Ovary (tissue), 3 donors: ENCODE results near the gene FBXL16.

ENCODE experiments used
- CTCF ChIP-seq, 3 donors: fragments of 450-650 bp in 2 of 3; fragments of 200-600 bp in 1 of 3; IDR thresholded peaks; one replicate each; pipeline versions ENCODE4 v1.5.1 to v1.8.0; 2016 to 2022; ENCODE audit warnings: antibody characterized with exemption in 3 of 3, mild to moderate bottlenecking in 1 of 3
- EP300 ChIP-seq: sonication (generic); formaldehyde crosslinking; IDR thresholded peaks from one replicate; pipeline ENCODE4 v1.6.1; 2017; ENCODE audit warnings: antibody characterized with exemption
- POLR2A ChIP-seq: fragments of 450-650 bp; IDR thresholded peaks from one replicate; pipeline ENCODE4 v1.6.1; 2017; ENCODE audit warnings: antibody characterized with exemption, mild to moderate bottlenecking, moderate library complexity
- donor health status: DM: no; HTN: no; CAD: no.

DNA sequence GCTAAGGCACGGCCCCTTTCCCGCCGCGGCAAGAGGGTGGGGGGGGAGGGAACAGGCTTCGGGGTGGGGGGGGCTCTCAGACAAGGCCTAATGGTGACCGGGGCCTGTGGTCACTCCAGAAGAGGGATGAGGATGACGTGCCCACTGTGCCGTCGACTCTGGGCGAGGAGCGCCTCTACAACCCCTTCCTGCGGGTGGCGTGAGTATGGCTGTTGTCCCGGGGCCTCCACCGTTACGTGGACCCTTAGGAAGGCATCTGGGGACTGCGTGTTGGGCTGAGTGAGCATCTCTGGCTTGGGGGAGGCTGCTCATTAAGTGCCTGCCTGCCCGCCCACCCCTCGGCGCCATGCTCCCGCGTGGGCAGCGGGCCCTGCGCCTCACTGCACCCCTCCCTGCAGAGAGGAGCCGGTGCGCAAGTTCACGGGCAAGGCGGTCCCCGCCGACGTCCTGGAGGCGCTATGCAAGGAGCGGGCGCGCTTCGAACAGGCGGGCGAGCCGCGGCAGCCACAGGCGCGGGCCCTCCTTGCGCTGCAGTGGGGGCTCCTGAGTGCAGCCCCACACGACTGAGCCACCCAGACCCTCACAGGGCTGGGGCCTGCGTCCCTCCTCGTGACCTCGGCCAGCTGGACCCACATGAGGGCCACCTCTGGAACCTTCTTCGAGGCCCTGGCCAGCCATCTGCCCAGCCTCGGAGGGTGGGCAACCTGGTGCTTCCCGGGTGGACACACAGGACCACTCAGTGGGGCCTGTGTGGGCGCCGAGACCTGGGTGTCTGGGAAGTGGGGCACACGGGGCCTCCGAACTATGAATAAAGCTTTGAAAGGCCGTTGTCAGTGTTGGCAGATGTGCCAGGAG lies 23.5 kb upstream of the FBXL16 start:
- TF ChIP-seq POLR2A (no peak), CTCF (IDR thresholded peaks at IDR 0.05) (no peak), EP300 (no peak)
